Amniotic epithelial cell (primary cell): ENCODE data around the gene GYPC.

Source experiments
- DNase-seq: peaks from one replicate; pipeline ENCODE4 v3.0.0-alpha.2; 2010; ENCODE audit warnings: low read depth

Gene GYPC

DNA sequence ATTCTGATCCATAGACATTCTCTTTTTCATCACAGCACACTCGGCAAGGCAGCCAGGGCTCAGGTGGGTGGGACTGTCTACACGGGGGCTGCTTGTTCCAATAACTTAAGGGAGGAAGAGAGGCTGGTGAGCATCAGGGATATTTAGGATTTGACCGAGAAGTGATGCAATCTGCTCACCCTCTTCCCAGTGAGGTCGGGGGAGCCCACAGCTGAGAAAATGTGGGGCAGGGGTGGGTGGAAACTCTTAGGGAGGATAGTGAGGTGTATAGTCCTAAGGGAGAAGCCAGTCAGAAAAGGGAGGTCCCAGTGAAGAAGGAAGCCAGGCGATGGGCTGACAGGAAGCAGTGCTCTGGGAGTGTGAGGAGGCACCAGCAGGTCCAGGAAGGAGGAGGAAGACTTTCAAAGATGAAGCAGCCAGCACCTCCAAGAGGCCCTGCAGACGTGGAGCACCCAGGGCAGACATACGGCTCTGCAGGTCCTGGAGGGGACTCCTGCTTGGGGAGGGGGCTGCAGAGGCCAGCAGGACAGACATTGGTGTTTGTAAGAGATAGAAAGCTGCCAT is 76.8 kb downstream of the GYPC start:
- DNase-seq: no peak

DNA sequence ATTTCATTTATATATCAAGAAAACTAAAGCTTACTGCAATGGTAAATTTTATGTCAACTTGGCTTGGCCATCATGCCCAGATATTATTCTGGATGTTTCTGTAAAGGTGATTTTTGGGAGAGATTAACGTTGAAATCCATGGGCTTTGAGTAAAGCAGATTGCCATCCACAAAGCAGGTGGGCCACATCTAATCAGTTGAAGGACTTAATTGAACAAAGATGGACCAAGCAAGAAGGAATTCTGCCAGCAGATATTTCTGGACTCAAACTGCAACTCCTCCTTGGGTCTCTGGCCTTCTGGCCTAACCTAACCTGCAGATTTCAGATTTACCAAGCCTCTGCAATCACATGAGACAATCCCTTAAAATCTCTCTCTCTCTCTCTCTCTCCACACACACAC is 77.8 kb downstream of the GYPC start:
- no peak for DNase-seq

DNA sequence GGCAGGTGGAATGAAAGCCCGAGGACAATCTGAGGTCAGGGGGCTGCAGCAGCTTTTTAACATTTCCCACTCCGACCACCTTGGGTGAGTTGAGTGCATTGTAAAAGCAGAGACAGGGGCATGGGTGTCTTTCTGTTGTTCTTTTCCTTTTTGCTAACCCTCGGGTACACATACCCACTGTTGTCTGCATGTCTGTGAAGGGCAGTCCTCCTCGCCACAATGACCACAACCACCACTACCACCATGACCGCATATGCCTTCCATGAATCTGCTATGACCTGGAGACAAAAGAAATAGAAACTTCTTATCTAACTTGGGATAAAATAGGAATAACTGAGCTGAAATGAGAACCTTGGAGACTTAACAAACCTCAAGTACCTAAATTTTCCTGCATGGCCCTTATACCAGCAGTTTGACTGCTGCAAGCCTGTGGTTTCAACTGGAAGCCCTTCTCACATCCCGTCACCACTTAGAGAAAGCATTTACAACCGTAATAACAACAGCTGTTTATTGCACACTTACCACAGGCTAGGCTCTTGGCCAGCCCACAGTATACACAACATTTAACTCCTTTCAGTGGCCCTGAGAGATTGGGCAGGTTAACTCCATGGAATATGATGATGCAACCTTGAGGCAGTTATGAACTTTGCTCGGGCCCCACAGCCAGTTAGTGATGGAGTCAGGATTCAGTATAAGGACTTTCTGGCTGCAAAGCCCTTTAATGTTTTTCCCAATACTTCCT is 80.3 kb downstream of the GYPC start:
- DNase-seq: peak; percentile 1

DNA sequence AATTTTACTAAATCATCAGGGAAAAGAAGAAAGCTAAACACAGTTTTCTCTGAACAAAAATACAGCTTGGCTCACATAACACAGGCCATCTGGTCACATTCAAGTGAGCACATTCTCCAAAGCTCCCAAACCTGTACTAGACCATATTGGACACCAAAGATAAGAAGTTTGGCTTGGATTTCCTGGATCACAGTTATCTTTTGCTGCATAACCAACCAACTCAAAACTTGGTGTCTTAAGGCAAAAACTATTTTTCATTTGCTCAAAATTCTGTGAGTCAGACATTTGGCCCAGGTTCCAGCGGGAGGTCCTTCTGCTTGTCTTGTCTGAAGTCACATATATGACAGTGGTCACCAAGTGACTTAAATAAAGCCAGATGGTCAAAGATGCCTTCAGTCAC is 83.2 kb downstream of the GYPC start:
- no peak for DNase-seq

DNA sequence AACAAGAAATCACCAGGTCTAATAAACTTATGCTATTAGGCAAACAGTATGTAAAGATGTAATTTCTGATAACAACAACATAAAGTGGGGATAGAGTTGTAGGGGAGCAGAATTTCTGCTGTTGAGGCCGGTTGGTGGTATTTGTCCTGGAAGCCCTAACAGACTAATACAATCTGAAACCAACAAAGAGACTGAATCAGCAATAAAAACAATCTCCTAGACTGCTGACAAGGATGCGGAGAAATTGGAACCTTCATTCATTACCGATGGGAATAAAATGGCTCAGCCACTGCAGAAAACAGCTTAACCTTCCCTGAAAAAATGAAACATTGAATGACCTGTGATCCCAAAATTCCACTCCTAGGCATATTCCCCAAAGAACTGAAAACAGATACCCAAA is 88.7 kb downstream of the GYPC start:
- DNase-seq: no peak
